ENCODE data around the gene HSPB1.
"Not testable (repeated sequence)": the region's sequence is repeated elsewhere in the genome, so short reads cannot be mapped to it uniquely, and the experiment has no call there.

The HSPB1 gene

GRCh38 chr7:76333511-76334101, 31.1 kb downstream of the HSPB1 start:
- no peak for DNase-seq (ENCODE audit: low read depth)

DNA sequence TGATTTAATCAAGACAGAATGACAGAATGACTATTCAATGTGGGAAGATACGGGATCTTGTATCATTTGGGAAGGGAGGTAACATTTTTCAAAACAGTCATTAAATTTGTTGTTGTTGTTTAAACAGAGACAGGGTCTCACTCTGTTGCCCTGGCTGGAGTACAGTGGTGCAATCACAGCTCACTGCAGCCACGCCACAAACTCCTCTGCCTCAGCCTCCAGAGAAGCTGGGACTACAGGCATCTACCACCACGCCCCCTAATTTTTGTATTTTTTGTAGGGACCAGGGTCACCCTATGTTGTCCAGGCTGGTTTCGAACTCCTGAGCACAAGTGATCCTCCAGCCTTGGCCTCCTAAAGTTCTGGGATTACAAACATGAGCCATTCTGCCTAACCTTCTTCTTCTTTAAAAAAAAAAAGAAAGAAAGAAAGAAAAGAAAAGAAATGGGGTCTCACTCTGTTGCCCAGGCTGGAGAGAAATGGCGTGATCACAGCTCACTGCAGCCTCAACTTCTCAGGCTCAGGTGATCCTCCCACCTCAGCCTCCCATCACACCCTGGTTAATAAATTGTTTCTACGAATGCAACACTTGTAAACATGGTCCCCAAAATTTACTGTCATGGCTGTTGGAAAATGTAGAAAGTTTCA, 32.0 kb downstream of the HSPB1 start:
- DNase-seq (ENCODE audit: low read depth) = no peak

- not testable (repeated sequence) for DNase-seq (ENCODE audit: low read depth)
These were observed 32.9 kb downstream of the HSPB1 start for GRCh38 chr7:76335417-76335816.

- no peak for DNase-seq (ENCODE audit: low read depth)
These were observed 33.6 kb downstream of the HSPB1 start for GRCh38 chr7:76336094-76336493.

DNA sequence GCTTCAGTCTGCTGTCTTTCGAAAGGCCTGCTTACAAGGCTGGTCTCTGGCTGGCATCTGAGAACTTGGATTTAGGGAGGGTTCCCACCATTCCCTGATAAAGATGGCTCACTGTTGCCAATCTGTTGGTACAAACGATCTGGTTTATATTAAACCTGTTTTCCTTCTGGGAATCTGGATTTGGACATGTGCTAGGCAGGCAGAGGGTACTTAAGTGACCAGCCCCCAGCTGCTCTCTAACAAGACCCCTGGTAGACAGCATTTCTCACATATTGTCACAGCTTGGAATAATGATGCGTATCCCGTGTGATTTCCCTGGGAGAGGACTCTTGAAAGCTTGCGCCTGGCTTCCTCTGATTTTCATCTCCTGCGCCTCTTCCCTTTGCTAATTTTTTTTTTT, 34.7 kb downstream of the HSPB1 start:
- DNase-seq (ENCODE audit: low read depth) = no peak

GRCh38 chr7:76338298-76339084, 36.0 kb downstream of the HSPB1 start:
- no peak for DNase-seq (ENCODE audit: low read depth)

DNA sequence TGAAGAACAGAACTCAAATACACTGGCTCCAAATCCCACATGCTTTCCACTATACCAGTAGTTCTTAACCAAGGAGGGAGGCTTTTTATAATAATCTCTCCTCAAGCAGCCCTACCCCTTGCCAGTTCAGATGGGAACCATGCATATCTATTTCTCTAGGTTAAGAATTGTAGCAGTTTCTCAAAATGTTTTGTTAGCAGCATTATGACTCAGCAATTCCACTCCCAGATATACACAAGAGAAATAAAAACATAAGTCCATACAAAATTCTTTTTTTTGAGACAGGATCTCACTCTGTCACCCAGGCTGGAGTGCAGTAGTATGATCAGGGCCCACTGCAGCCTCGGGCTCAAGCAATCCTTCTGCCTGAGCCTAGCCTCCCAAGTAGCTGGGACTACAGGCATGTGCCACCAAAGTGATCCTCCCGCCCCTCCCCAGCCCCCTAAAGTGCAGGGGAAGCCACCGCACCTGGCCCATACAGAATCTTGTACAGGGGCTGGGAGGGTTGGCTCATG, 38.2 kb downstream of the HSPB1 start:
- DNase-seq (ENCODE audit: low read depth) = no peak

DNA sequence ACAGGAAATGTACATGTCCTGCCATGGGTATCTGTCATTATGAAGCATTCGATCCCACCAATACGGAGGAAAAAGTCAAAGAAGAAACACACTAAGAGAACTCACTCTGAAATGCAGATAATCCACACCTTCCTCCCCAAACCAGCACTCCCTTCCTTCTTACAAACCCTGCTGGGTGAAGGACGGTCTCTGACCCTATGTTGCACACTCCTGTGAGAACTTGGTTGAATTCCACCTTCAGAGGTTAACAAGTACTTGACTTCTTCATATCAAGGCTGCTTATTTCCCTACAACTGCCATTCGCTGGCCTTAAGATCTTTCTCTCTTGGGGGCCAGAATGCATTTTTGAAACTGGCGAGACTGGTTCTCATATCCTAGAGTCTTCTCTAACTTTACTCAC, 39.7 kb downstream of the HSPB1 start:
- DNase-seq (ENCODE audit: low read depth) = no peak

GRCh38 chr7:76343294-76343930, 40.9 kb downstream of the HSPB1 start:
- DNase-seq (ENCODE audit: low read depth) = no peak

- no peak for DNase-seq (ENCODE audit: low read depth)
These were observed 41.5 kb downstream of the HSPB1 start for GRCh38 chr7:76343931-76344321.

GRCh38 chr7:76346097-76346496, 43.6 kb downstream of the HSPB1 start:
- no peak for DNase-seq (ENCODE audit: low read depth)

DNA sequence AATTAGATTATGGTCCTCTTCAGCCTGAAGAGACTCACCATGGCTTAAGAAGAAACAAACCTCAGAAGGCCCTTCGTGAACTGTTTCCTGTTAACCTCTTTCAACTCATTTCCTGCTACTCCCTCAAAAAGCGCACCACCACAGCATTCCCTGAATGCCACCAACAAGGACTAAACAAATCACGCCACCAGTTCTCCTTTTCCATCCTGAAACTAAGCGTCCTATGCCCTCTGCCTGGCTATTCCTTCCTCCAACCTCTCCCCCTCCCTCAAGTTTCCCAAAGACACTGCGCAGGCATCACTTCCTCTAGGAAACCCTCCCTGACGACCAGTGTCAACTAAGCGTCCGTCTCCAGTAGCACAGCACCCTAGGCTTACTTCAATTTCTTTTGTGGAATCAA, 44.3 kb downstream of the HSPB1 start:
- no peak for DNase-seq (ENCODE audit: low read depth)

- no peak for DNase-seq (ENCODE audit: low read depth)
These were observed 45.2 kb downstream of the HSPB1 start for GRCh38 chr7:76347710-76348109.

DNA sequence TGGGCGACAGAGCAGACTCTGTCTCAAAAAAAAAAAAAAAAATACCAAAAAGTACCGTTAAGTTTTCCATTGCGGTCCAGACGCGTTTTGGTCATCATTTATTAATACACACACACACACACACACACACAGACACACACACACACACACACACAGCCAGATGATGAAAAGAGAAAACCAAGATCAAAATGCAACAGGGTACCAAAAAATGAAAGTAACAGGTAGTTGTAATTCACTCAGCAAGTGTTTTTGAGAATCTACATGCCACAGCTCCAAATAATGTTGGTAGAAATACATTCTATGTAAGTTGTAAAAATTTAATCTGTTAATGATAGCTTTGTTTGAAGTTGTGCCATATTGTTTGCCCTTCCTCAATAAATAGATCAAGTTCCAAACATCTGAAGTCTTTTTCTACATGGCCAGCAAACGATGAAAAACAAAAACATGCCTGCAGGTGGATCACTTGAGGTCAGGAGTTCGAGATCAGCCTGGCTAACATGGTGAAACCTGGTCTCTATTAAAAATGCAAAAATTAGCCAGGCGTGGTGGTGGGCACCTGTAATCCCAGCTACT, 46.9 kb downstream of the HSPB1 start:
- no peak for DNase-seq (ENCODE audit: low read depth)

- no peak for DNase-seq (ENCODE audit: low read depth)
These were observed 48.9 kb downstream of the HSPB1 start for GRCh38 chr7:76351372-76351771.

- no peak for DNase-seq (ENCODE audit: low read depth)
These were observed 49.7 kb downstream of the HSPB1 start for GRCh38 chr7:76352193-76352592.

DNA sequence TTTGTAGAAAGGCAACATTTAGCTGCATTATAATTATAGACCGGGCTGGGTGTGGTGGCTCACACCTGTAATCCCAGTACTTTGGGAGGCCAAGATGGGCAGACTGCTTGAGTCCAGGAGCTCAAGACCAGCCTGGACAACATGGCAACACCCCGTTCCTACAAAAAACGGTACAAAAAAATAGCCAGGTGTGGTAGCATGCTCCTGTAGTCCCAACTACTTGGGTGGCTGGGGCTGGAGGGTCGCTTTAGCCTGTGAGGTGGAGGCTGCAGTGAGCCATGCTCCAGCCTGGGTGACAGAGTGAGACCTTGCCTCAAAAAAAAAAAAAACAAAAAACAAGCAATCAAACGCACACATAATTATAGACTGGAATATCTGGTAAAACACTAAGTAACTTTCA, 51.3 kb downstream of the HSPB1 start:
- no peak for DNase-seq (ENCODE audit: low read depth)

All from activated T-cell treated with anti-CD3 and anti-CD28 coated beads for 1 hour (primary cell).